GM13976 (cell line): Measurements from ENCODE around the gene HINFP.

Experiments used
- DNase-seq: peaks from one replicate; pipeline ENCODE4 v3.0.0; 2012; ENCODE audit warnings: low spot score
- CTCF ChIP-seq: IDR thresholded peaks from 2 replicates; pipeline ENCODE4 v1.5.1; 2012; ENCODE audit warnings: borderline replicate concordance, mild to moderate bottlenecking; ENCODE audit not compliant: insufficient read depth; ENCODE audit errors: extremely low read depth, missing control alignments, control extremely low read depth
- in situ Hi-C: fragments of 300-500 bp; cut with MboI; formaldehyde crosslinking; loops from one replicate; pipeline ENCODE4 v1.12.0; 2022; ENCODE audit warnings: low sequenced_read_pairs, mixed read lengths, inconsistent platforms; ENCODE audit not compliant: unreplicated experiment

HINFP gene

DNA sequence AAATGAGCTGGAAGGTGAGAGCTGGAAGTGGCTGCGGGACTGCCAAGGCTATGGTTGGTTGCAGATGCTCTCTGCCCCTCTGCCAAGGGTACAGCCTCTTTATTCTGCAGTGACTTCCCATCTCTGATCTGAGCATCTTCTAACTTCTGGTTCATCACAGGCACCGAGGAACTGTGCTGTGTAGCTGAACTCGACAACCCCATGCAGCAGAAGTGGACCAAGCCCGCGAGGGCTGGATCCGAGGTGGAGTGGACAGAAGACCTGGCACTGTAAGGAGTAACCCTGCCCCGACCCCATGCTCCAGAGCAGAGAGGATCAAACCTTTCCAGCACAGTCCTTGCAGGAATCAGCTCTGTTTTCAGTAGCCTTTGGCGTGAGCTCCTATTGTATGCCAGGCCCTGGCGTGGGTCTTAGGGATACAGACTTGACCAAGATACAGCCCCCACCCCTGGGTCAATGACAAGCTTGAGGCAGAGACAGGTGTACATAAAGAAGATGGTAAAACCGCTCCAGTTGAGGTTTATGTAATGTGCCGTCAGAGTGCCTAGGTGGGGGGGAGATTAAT lies 9.9 kb upstream of the HINFP start:
- in situ Hi-C loops, result no loop called here
- no peak for TF ChIP-seq CTCF
- no peak for DNase-seq

GRCh38 chr11:119112314-119113020 lies 8.9 kb upstream of the HINFP start:
- TF ChIP-seq CTCF, result no peak
- in situ Hi-C loops, result no loop called here
- DNase-seq, result no peak

DNA sequence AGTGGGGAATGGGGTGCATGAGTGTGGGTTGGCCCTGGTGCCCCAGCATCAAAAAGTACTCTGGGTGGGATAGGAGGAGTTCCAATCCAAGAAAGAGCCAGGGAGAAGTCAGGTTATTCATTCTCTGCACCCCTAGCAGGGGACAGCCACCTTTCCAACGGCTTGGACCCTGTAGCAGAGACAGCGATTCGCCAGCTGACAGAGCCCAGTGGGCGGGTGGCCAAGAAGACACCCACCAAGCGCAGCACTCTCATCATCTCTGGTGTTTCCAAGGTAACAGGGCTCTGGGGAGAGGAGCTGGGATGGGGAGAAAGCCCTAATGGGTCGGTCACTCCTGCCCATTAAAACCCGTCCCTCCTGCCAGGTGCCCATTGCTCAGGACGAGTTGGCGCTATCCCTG lies 7.7 kb upstream of the HINFP start:
- no peak for TF ChIP-seq CTCF
- DNase-seq, result no peak
- in situ Hi-C loops, result no loop called here

DNA sequence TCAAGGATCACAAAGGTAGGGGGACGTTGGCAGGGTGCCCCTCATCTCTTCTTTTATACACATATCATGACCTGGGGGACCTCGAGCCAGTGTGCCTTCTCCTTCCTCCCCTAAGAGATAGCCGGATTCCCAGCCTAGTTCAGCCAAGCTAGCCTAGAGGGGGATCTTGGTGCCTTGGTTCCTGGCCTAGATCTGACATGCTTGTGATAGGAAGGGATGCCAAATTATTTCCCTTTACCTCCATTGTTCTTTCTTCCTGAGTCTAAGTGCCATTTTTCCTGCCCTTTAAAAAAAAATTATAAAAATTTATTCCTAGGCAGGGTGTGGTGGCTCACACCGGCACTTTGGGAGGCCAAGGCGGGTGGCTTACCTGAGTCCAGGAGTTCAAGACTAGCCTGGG lies 7.0 kb upstream of the HINFP start:
- TF ChIP-seq CTCF, result no peak
- in situ Hi-C loops, result no loop called here
- no peak for DNase-seq

DNA sequence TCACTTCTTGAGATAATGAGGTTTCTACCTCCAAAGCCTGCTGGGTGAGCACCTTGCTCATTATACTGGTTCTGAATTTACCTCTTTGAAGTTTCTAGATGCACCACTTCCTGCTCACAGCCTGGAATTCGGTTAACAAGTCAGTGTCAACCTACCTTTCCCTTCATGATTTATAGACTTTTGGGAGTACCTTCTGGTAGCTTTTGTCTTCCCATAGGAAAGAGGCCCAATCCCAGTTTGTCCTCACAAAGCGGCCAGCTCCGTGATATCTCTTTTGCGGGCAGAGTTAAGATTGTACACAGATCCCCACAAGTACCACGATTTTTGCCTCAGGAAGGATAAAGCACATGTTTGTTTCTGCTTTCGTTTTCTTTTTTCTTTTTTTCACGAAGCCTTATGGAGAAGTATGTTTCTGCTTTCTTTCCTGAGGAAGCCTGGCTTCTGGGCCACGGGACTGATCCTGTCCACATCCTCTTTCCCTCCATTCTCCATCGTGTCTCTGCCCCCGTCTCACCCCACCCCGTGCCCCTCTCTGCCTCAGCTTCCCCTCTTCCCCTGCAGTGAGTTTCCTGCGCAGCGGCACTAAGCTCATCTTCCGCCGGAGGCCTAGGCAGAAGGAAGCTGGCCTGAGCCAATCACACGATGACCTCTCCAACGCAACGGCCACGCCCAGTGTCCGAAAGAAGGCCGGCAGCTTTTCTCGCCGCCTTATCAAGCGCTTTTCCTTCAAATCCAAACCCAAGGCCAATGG lies 5.7 kb upstream of the HINFP start:
- in situ Hi-C loops, result no loop called here
- no peak for DNase-seq
- TF ChIP-seq CTCF, result no peak

DNA sequence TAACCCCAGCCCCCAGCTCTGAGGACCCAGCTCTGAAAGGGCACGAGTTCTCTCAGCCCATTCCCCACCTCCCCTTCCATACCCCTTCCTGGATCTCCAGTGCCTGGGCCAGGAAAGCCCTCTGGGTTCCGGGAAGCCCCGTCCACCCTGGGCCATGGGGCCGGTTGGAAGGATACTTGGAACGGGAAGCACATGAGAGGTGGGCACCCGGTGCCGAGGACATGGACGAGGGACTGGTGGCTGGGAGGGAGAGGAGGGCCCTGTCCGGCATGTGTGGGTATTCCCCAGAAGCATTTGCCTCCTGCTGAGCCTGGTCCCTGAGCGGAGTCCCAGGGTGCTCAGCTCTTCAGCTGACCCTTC lies 5.2 kb upstream of the HINFP start:
- no peak for TF ChIP-seq CTCF
- in situ Hi-C loops, result no loop called here

GRCh38 chr11:119116601-119117000 lies 4.8 kb upstream of the HINFP start:
- in situ Hi-C loops, result no loop called here
- DNase-seq, result no peak
- TF ChIP-seq CTCF, result no peak

More for the DNA sequence above, 5.2 kb upstream of the HINFP start:
- DNase-seq, result no peak
